ENCODE measurements around the gene CTU1.

- no peak for TF ChIP-seq CTCF (conservative IDR thresholded peaks at IDR 0.05)
- TF ChIP-seq ZFX (IDR thresholded peaks at IDR 0.05): no peak
These were observed 26.8 kb upstream of the CTU1 start for GRCh38 chr19:51135004-51135403.
